ENCODE results near the gene GALNT9.
"Not testable (repeated sequence)": the region's sequence is repeated elsewhere in the genome, so short reads cannot be mapped to it uniquely, and the experiment has no call there.

Gene GALNT9

DNA sequence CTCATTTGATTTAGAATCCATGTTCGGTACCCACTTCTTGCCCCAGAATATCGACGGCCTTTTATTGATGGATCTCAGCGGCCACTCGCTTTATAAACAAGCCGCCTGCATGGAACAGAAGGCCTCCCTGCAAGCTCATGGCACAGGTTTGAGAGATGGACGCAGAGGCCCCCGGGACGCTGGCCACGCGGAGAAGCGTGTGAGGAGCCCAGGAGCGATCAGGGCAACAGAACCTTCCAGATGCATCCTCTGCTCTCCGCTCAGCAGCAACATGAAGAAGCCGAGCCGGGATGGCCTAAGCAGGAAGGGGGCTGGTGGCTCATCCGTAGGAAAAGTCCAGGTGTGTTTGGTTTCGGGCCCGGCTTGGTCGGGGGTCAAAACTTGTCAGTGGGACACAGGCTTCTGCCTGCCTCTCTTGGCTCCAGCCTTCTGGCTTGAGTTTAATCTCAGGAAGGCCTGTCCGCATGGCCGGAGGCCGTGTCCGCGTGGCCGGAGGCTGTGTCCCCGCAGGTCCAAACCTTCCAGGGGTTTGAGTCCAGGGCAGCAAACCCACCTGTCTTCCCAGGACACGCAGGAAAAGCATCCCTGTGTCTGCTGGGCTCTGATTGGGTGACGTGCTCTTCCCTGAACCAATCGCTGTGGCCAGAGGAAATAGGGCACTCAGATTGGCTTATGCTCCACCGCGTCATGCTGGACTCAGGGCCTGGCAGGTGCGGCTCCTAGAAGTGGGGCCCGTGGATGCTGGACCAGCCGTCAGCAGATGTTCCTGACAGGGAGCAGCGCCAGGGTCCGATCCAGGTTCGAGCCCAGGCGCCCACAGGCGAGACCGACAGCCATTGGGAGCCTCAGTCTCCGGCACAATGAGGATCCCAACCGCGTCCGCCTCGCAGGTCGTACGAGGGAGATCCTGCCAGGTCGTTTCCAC, 65.0 kb downstream of the GALNT9 start:
- no peak for DNase-seq (ENCODE audit: low read depth)

DNA sequence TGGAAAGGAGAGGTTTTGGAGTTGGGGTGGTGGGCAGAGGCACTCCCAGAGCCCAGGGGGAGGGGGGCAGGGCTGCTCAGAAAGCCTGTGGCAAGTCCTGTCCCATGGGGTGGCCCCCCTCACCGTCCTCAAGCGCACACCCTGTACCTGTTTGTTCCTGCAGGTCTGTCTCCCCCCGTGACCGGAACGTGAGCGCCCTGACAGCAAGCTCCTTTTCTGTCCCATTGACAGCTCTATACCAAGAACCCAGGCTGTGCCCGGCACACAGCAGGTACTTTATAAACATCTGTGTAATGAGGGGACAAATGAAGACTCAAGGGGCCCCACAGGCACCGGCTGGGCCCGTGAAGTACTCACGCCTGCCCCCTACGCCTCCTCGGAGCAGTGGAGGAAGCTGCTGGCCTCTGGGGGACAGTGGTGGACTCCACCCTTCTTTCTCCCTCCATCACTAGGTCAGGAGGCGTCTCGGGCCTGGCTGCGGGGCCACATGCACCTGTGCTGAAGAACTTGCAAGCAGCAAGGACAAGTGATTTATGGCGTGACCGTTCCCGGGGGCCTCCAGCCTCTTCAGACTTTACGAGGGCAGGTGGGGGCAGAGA, 65.8 kb downstream of the GALNT9 start:
- DNase-seq (ENCODE audit: low read depth): no peak

DNA sequence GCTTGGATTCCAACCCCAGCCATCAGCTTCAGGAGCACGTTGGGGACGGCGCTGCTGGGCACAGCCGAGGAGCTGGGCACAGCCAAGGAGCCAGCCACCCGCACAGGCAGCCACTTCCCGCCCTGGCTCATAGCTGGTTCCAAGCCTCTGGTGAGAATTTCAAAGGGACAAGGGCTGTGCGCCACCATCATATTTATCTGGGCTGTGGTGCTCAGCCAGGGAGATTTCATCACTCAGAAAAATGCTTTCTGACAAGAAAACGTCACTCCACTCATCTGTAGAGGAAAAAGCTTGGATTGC, 66.4 kb downstream of the GALNT9 start:
- no peak for DNase-seq (ENCODE audit: low read depth)

DNA sequence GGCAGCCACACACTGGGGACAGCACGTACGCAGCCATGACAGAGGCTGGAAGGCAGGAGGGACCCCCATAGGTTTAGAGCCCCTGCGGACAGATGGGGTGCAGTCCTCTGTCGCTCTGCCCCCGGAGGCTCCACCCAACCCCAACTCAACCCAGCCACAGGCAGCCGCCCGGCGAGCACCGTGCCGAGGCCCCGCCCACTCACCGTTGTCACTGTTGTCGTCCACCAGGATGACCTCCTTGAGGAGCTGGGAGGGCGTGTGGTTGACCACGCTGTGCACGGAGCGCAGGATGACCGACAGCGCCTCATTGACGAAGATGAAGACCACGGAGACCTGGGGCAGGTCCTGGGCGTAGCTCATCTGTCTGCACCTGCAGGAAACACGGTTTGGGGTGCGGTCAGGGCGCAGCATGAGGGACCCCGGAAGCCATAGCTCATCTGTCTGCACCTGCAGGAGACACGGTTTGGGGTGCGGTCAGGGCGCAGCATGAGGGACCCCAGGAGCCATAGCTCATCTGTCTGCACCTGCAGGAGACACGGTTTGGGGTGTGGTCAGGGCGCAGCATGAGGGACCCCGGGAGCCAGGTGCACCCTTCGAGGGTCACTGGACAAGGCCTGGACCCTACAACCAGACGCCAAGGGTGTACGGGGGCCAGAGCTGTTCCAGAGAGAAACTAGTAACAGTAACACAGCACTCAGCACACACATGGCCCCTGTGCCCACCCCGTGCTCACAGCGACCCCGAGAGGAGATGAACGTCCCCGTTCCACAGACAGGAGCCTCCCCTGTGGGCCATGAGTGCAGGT, 66.9 kb downstream of the GALNT9 start:
- DNase-seq (ENCODE audit: low read depth): no peak

DNA sequence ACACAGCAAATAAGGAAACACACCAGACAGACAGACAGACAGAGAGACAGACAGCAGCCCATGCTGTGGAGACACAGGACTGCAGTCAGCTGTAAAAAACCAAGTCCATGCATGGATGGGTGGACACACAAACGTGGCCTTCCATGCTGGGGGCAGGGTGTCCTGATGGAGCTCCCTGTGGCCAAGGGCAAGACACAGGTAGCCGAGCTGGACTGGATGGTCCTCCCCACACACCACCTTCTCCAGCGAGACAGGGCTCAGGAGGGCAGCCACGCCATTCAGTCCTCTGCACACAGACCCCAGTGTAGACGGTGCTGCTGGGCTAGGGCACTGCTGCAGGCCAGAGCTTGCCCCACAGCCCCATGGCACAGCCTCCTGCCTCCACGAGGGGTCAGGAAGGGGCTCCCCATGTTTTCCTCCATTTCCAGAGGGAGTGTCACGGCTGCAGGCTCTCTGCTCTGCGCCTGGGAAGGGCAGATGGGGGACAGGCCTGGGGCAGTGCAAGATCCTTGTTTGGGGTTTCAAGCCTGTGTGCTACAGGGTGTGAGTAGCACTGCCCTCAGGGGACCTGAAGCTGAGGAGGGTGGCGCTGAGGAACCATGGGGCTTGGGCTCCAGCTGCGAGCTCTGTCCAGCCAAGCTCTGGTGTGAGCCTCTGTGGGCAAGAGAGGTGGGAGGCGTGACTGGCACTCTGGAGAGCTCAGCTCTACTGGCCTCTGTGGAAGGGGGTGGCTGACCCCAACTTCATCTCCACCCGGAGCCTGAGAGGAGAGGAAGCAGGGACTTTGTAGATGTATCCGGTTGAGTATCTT, 67.9 kb downstream of the GALNT9 start:
- DNase-seq (ENCODE audit: low read depth): no peak

DNA sequence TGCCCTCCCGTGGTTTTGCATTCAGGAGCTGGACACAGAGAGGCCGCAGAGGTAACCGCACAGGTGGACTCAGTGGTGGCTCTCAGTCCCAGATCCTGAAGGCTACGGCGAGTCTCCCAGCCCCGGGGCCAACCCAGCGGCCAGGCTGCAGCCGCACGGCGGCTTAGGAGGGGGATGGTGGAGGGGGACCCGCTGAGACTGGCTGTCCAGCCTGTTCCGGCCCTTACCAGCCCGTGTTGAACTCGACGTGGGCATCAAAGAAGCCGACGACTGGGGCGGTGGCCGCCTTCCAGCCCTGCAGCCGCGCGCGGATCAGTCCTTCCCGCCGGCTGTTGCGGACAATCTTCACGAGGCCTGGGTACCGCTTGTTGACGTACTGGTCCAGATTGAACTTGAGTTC, 68.7 kb downstream of the GALNT9 start:
- DNase-seq (ENCODE audit: low read depth): no peak

DNA sequence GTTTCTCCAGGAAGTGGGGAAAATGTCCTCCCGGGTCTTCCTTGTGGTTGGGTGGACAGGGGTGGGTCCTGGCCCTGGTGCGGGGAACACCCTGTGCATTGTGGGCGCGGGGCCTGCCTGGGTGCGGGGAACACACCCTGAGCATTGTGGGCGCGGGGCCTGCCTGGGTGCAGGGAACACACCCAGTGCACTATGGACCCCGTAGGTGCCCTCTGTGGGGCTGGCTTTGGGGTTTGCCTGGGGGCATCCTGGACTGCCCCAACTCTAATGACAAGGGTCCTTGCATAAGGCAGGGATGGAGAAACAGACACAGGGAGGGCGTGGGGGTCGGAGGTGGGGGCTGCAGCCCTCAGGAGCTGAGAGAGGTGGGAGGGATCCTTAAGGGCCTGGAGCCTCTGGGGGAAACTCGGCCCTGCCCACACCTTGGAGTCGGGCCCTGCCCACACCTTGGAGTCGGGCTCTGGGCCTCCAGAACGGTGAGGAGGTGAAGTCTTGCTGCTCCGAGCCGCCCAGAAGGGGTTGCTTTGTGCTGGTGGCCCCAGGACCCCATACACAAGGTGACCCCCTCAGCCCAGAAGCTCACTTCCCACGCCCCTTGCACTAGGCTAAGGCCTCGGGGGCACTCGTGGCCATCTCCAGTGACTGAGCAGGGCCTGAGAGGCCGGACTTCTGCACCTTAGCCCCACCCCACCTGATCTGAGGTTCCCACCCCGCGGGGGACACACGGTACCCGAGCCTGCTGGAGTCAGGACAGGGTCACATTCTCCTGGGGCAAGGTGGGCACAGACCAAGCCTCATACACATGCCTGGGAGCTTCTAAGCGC, 69.3 kb downstream of the GALNT9 start:
- DNase-seq (ENCODE audit: low read depth): no peak

DNA sequence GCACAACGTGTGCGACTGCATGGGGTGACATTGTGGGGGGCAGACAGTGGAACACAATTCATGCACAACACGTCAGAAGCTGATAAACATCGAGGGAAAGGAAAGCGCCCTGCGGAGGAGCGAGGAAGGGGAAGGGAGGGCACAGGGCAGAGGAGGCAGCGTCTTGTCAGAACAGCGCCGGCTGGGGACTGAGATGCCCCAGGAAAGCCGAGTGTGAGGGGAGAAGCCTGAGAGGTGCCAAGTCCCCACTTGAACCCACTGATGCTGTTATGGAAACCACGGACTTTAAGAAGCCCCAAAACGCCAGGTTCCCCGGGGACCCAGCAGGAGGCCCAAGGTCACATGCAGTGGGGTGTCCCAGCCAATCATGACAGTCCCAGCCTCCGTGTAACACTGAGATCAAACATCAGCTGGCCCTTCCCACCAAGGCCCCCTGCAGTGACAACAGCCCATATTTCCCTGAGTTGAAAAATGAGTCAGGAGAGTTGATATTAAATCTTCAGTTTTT, 70.0 kb downstream of the GALNT9 start:
- DNase-seq (ENCODE audit: low read depth): no peak

DNA sequence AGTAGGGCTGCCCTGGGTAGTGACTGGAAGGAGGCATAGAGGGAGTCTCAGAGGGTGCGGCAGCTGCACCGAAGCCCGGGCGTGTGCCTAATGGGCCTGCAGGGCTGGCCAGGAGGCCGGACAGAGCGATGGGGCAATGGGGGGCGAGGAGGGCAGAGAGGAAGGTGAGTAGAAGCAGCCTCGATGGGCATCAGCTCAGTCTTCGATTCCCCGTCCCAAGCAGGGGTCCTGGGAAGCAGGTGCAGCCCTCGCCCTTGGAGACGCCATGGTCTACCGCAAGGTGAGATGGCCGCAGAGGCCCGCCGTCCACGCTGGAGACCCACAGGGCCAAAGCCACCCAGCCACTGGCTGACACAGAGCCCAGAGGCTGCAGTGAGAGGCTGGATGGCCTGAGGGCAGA, 70.8 kb downstream of the GALNT9 start:
- DNase-seq (ENCODE audit: low read depth): no peak

DNA sequence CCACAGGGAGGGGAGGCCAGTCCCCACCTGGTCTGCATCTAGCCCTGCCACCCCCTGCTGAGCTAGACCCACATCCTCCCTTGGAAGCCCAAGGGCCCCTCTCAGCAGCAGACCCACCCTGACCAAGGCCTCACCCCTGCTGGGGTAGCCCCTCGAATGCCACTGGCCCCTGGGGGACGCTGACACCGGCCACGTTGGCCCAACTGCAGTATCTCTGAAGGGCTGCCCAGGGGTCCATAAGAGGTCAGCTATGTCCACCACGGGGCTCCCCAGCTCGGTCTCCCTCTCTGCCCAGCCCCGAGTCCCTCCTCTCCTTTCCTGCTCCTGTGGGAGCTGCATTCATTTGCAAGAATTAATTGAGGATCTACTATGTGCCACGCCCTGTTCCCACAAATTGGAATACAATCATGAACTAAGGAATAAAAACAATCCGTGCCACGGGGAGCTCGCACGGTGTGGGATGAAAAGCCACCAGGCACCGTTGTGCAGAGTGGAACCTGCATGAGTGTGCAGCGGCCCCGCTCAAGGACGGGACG, 71.4 kb downstream of the GALNT9 start:
- no peak for DNase-seq (ENCODE audit: low read depth)

DNA sequence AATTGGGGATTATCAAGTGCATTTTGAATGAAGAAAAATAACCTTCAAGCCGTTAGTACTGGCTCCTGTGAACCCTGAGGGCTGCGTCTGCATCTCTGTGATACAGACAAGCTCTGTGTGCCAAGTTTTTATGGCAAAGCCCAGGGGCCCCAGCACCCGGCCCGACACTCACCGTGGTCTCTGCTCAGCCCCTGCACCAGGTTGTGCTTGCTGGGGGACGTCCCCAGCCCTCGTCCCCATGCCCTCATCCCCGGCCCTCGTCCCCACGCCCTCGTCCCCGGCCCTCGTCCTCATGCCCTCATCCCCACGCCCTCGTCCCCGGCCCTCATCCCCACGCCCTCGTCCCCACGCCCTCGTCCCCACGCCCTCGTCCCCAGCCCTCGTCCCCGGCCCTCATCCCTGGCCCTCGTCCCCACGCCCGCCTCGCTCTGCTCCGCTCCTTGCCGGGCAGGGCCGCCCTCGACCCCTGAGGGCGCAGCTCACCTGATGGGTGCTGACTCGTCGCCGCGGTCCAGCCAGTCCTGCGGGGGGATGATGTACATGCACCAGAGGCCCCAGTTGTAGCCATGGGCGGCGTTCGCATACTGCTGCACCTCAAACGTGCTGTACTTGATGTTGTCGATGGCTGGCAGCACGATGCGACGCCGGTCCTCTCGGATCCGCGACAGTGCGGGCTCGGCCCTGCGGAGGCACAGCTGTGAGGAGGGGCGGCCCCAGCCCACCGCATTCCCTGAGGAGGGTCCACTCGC, 72.0 kb downstream of the GALNT9 start:
- no peak for DNase-seq (ENCODE audit: low read depth)

DNA sequence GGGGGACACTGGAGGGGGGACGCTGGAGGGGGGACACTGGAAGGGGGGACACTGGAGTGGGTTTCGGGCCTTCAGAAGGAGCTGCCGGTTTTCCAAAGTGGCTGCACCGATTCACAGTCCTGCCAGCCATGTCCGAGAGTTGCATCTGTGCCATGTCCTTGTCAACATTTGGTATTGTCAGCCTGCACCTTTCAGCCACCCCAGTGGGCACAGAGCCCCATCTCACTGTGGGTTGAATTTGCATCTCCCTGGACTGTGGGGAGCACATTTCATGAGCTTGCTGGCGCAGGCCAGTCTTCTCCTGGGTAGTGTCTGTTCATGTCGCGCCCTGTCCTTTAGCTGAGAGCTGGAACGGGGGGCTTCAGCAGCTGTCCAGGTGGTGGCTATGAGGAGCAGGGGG, 72.7 kb downstream of the GALNT9 start:
- no peak for DNase-seq (ENCODE audit: low read depth)

DNA sequence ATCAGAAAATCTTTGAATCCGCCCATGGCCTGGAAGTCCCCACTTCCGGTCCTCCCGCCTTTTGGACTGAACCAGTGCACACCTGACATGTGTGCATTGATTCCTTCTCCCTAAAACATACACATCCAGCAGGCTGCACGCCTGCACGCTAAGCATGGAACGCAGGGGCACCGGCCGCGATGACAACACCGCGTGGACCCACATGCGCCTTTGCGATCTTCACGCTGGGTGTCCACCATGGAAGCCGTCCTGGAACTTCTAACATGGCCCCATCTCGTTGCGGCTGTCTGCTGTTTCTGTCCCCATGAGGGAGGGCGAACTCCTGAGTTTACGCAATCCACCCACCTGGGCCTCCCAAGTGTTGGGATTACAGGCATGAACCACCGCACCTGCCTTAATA, 73.7 kb downstream of the GALNT9 start:
- no peak for DNase-seq (ENCODE audit: low read depth)

DNA sequence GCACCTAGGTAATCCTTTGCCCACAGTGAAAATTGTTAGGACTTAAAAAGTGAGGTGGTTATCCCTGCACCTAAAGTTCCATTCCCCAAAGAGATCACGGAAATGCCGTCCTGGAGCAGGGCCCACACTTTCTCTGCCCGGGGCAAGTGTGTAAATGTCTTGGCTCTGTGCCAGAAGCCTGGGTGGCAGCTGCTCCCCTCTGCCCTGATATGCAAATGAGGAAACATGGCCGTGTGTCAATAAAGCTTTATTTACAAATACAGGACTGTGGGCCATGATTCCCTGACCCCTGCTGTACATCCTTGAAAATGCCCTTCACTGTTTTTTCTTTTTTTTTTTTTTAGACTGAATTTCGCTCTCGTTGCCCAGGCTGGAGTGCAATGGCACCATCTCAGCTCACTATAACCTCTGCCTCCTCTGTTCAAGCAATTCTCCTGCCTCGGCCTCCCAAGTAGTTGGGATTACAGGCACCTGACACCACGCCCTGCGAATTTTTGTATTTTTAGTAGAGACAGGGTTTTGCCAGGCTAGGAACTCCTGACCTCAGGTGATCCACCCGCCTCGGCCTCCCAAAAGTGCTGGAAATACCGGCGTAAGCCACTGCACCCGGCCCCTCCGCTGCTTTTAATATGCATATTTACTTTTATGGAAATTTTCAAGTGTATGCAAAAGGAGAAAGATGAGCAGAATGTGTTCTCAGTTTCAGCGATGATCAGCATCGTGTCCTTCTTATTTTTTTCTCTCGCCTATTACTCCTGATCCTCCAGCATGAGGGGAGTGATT, 75.5 kb downstream of the GALNT9 start:
- DNase-seq (ENCODE audit: low read depth): no peak

DNA sequence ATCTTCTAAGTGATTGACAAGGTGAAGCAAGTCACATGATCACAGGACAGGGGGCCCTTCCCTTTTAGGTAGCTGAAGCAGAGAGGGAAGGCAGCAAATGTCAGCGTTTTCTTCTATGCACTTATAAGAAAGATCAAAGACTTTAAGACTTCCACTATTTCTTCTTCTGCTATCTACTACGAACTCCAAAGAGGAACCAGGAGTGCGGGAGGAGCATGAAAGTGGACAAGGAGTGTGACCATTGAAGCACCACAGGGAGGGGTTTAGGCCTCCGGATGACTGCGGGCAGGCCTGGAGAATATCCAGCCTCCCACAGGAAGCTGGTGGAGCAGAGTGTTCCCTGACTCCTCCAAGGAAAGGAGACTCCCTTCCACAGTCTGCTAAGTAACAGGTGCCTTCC, 76.4 kb downstream of the GALNT9 start:
- not testable (repeated sequence) for DNase-seq (ENCODE audit: low read depth)

DNA sequence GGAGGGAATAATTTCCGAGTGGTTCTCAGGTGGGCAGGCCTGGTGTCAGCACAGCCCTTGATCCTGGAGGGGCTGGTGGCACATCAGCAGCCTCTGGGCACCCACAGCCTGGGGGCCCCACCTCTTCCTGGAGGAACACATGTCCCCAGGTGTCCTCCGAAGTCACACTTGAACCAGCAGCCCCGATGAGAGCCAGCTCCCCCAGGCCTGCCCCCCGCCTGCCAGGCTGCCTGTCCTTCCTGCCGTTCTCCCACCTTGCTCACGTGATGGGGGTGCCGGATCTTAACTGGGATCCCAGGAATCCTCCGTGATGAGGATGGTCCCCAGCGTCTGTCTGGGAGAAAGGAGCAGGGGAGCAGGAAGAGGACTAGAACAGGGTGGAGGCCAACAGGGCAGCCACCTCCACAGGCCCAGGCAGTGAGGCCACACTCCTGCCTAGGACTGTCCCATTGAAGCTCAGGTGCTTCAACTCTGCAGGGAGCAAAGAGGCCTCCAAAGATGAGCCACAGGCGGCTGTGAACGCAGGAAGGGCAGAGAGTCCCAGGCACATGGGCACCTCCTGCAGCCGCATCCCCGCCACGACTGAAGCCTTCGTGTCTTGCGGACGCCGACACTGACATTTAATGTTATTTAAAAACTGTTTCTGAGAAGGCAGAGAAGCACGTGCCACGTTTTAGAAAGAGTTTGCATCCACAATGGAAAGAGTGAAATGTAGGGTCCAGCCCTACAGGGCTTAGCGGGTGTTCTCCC, 77.5 kb downstream of the GALNT9 start:
- no peak for DNase-seq (ENCODE audit: low read depth)

DNA sequence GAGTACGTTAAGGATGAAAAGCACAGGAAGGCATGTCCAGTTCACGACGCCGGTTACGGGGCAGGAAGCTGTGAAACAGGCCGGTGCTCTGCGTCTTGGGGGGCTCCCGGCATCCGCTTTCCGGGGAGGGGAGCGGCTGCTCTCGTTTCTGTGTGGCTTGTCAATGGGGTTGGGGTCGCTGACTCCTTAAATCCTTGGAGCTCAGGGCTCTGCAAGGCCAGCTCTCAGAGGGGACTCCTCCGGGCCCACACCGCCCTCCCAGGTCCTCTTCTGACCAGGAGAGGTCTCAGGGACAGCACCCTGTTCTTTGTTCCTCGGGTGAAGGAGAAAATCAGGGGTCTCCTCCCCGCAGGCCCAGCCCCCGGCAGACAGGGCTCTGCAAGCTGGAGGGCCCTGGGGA, 78.1 kb downstream of the GALNT9 start:
- no peak for DNase-seq (ENCODE audit: low read depth)

DNA sequence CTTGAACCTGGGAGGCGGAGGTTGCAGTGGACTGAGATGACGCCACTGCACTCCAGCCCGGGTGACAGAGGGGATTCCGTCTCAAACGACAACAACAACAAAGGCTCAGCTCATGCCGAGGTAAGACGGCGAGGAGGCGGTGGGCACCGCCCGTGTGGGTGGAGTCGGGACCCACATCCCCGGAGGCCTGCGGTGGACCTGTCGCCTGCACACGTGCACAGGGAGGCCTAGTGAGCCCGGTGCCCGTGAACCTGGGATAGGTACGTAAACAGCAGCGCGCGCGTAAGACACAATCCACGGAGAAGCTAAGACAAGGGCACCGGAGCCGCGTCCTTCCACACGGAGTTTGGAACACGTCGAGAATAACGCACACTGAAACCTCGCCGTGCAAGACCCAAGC, 78.7 kb downstream of the GALNT9 start:
- DNase-seq (ENCODE audit: low read depth): no peak
